Muscle layer of colon (tissue), 2 donors: ENCODE measurements around the gene SLC29A4.

ENCODE experiments used
- H3K27ac ChIP-seq: one replicate; pipeline ENCODE4 v1.7.0; 2013; ENCODE audit warnings: low read depth, mild to moderate bottlenecking, low read length, moderate library complexity
- H3K27me3 ChIP-seq, 2 donors: one replicate each; pipeline ENCODE4 v1.7.0; 2013; ENCODE audit warnings: low read length in 2 of 2, mild to moderate bottlenecking in 2 of 2; ENCODE audit not compliant: insufficient read depth in 2 of 2, control insufficient read depth in 1 of 2
- H3K36me3 ChIP-seq: one replicate; pipeline ENCODE4 v1.7.0; 2013; ENCODE audit warnings: mild to moderate bottlenecking, low read length; ENCODE audit not compliant: insufficient read depth
- H3K4me1 ChIP-seq: one replicate; pipeline ENCODE4 v1.7.0; 2013; ENCODE audit warnings: mild to moderate bottlenecking, low read length; ENCODE audit not compliant: insufficient read depth
- H3K4me3 ChIP-seq, 2 donors: one replicate each; pipeline ENCODE4 v1.7.0; 2013; ENCODE audit warnings: low read length in 2 of 2, low read depth in 1 of 2, mild to moderate bottlenecking in 1 of 2, moderate library complexity in 1 of 2
- H3K9ac ChIP-seq: one replicate; pipeline ENCODE4 v1.7.0; 2013; ENCODE audit warnings: low read length
- H3K9me3 ChIP-seq: one replicate; pipeline ENCODE4 v1.7.0; 2013; ENCODE audit warnings: mild to moderate bottlenecking, low read length
- donor health status: abdominal sarcoma.
- donor health status: Adenocarcinoma of cecum.

Gene SLC29A4

DNA sequence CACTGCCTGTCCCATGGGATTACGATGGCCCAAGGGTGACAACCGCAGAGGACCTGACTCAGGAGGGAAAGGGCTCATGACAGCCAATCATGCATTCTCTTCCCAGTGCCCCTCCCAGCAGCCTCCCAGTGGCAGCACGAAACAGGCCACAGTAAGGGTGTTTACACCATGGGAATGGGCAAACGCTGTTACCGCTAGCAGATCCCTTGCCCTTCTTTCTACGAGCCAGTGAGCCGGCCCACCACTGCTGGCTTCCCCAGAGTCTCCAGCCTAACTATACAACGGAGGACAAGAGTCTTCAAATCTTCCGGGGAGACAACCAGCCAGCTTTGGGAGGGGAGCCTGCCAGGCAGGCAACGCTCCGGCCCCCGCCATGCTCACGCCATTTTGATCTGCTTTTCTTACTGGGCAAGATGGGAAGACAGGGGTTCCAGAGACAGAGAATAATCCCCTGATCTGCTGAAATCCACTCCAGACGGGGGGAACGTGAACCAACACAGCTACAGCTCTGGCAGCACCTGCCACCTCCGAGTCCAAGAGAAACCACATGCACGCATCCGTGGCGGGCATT is 69.8 kb downstream of the SLC29A4 start:
- no peak overlapping the region for H3K4me3 ChIP-seq
- H3K27me3 ChIP-seq, result no peaks in the 10 kb centered on the region
- peaks cover 37% of the 10 kb centered on the region for H3K36me3 ChIP-seq
- no peak overlapping the region for H3K9ac ChIP-seq
- H3K27ac ChIP-seq, result peak overlapping the region; percentile 61
- H3K9me3 ChIP-seq, result no peaks in the 10 kb centered on the region
- peaks cover 72% of the 10 kb centered on the region for H3K4me1 ChIP-seq

DNA sequence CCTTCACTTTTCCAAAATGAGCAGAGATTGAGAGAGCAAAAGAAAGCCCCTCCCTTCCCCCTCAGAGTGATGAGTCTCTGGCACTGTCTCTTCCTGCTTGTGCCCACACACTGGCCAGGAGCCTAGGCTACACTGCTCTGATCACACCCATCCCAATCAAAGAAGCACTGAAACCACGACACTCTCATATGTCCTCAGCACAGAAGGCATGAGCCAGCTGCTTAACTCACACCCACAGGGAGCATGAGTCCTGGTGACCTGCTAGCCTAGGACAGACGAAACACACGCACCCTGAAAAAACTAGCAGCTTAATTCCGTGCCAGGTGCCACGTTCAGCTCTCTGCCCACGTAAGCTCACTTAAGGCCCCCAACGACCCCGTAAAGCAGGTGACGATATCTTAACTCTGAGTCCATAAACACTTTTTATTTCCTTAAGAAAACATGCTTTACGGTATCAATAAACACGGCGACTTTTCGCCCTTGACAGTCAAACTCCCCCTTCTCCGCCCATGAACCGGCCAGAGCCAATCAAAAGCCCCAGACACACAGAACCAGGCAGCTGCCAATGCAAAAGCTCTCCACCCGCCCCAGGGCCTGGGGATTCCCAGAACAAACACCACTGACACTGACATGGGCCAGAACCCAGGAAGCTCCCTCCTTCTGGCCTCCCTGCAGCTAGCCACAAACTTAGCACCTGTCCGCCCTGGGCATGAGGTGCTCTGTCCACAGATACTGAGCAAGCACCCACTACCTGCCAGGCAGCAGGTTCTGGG is 71.9 kb downstream of the SLC29A4 start:
- H3K27ac ChIP-seq, result peak overlapping the region; percentile 92
- H3K4me3 ChIP-seq, result peak overlapping the region in 1 of 2 donors; percentile 9
- peaks cover 80% of the 10 kb centered on the region for H3K4me1 ChIP-seq
- peaks cover 58% of the 10 kb centered on the region for H3K36me3 ChIP-seq
- H3K9me3 ChIP-seq, result no peaks in the 10 kb centered on the region
- no peak overlapping the region for H3K9ac ChIP-seq
- no peaks in the 10 kb centered on the region for H3K27me3 ChIP-seq
